NOMO-1 treated with dmso at 0.1 percent for 144 hours (cell line): ENCODE results near the gene SLC29A4.
"Not testable (repeated sequence)": the region's sequence is repeated elsewhere in the genome, so short reads cannot be mapped to it uniquely, and the experiment has no call there.

Experiments
- DNase-seq: peaks from one replicate; lab custom pipeline; 2025; ENCODE audit not compliant: unreplicated experiment; lab: John Stamatoyannopoulos, UW

SLC29A4 gene

GRCh38 chr7:5320802-5321396 lies 38.2 kb downstream of the SLC29A4 start:
- DNase-seq: no peak

- no peak for DNase-seq
Observed at GRCh38 chr7:5322621-5323410, 40.1 kb downstream of the SLC29A4 start.

- not testable (repeated sequence) for DNase-seq
Observed at GRCh38 chr7:5323800-5324781, 41.3 kb downstream of the SLC29A4 start.

GRCh38 chr7:5324961-5325360 lies 42.2 kb downstream of the SLC29A4 start:
- no peak for DNase-seq

- no peak for DNase-seq
Observed at GRCh38 chr7:5330288-5330687, 47.5 kb downstream of the SLC29A4 start.

- no peak for DNase-seq
Observed at GRCh38 chr7:5332579-5332978, 49.8 kb downstream of the SLC29A4 start.

GRCh38 chr7:5333121-5334045 lies 50.6 kb downstream of the SLC29A4 start:
- DNase-seq: no peak

GRCh38 chr7:5334671-5335070 lies 51.9 kb downstream of the SLC29A4 start:
- no peak for DNase-seq

- no peak for DNase-seq
Observed at GRCh38 chr7:5337047-5337446, 54.3 kb downstream of the SLC29A4 start.

GRCh38 chr7:5339955-5340354 lies 57.2 kb downstream of the SLC29A4 start:
- DNase-seq: no peak

GRCh38 chr7:5342631-5343030 lies 59.9 kb downstream of the SLC29A4 start:
- no peak for DNase-seq

- no peak for DNase-seq
Observed at GRCh38 chr7:5343884-5344283, 61.1 kb downstream of the SLC29A4 start.

GRCh38 chr7:5344342-5344741 lies 61.6 kb downstream of the SLC29A4 start:
- no peak for DNase-seq

GRCh38 chr7:5345171-5345570 lies 62.4 kb downstream of the SLC29A4 start:
- no peak for DNase-seq

- DNase-seq: no peak
Observed at GRCh38 chr7:5345671-5346070, 62.9 kb downstream of the SLC29A4 start.

GRCh38 chr7:5348134-5349004 lies 65.6 kb downstream of the SLC29A4 start:
- DNase-seq: no peak

- DNase-seq: no peak
Observed at GRCh38 chr7:5349005-5349380, 66.2 kb downstream of the SLC29A4 start.

- DNase-seq: no peak
Observed at GRCh38 chr7:5349437-5350173, 66.9 kb downstream of the SLC29A4 start.

- DNase-seq: no peak
Observed at GRCh38 chr7:5350174-5350463, 67.4 kb downstream of the SLC29A4 start.
